Measurements from ENCODE around the gene STRA6.

DNA sequence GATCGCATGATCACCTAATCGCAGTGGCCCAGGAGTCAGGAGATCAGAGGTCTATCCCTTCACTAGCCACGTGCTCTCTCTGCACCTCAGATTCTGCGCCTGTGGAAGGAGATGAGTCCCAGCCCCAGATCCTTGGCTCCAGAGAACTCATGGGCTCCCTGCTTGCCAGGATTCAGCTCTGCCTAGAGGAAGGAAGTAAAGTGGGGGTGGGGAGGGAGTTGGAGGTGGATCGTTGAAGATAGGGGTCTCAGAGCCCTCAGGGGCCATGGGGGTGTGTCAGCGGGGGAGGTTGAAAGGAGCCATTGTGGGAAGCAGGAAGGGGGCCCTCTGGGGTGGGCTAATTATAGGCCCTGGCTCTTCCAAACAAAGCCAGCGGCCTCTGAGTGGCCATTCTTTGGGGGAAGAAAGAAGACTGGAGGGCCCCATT lies 11.3 kb upstream of the STRA6 start:
- TF ChIP-seq, protein P1, sequence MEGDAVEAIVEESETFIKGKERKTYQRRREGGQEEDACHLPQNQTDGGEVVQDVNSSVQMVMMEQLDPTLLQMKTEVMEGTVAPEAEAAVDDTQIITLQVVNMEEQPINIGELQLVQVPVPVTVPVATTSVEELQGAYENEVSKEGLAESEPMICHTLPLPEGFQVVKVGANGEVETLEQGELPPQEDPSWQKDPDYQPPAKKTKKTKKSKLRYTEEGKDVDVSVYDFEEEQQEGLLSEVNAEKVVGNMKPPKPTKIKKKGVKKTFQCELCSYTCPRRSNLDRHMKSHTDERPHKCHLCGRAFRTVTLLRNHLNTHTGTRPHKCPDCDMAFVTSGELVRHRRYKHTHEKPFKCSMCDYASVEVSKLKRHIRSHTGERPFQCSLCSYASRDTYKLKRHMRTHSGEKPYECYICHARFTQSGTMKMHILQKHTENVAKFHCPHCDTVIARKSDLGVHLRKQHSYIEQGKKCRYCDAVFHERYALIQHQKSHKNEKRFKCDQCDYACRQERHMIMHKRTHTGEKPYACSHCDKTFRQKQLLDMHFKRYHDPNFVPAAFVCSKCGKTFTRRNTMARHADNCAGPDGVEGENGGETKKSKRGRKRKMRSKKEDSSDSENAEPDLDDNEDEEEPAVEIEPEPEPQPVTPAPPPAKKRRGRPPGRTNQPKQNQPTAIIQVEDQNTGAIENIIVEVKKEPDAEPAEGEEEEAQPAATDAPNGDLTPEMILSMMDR (IDR thresholded peaks at IDR 0.05), result no peak
- TF ChIP-seq EZH2 (IDR thresholded peaks at IDR 0.05; ENCODE audit: borderline replicate concordance, insufficient read depth, low read depth, low read length, poor library complexity, severe bottlenecking), result no peak
